T-helper 2 cell treated with Interferon-gamma antibody and Interleukin-4, amounts not matched to agents 5 μg/mL and 100 μg/mL, for 36 hours (primary cell): ENCODE measurements around the gene TULP1.

Experiments
- DNase-seq: peaks from one replicate; pipeline ENCODE4 v3.0.0; 2021; ENCODE audit warnings: low spot score
- H3K27ac Mint-ChIP-seq: one replicate; pipeline ENCODE4 v1.8.0; 2021; ENCODE audit warnings: mild to moderate bottlenecking, mixed read lengths
- H3K27me3 Mint-ChIP-seq: one replicate; pipeline ENCODE4 v1.8.0; 2021; ENCODE audit warnings: low read depth, mixed read lengths
- H3K36me3 Mint-ChIP-seq: one replicate; pipeline ENCODE4 v1.8.0; 2021; ENCODE audit warnings: low read depth, mixed read lengths
- H3K4me1 Mint-ChIP-seq: one replicate; pipeline ENCODE4 v1.8.0; 2021; ENCODE audit warnings: low read depth, mixed read lengths
- H3K4me3 Mint-ChIP-seq: one replicate; pipeline ENCODE4 v1.8.0; 2022; ENCODE audit warnings: mild to moderate bottlenecking, moderate library complexity, mixed read lengths
- H3K9me3 Mint-ChIP-seq: one replicate; pipeline ENCODE4 v1.8.0; 2021; ENCODE audit warnings: mixed read lengths

Gene TULP1

DNA sequence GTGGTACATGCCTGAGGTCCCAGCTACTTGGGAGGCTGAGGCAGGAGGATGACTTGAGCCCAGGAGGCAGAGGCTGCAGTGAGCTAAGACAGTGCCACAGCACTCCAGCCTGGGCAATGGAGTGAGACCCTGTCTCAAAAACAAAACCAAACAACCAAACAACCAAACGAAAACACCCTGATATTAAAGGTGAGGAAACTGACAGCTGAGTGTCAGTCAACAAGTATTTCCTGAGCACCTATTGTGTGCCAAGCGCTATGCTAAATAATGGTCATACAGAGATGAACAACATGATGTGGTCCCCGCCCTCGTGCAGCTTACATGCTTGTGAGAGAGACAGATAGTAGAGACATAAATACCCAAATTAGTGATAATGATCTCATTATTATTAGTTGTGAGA is 1.9 kb upstream of the TULP1 start:
- peaks cover 24% of the 10 kb centered on the region for H3K27me3 Mint-ChIP-seq
- no peaks in the 10 kb centered on the region for H3K36me3 Mint-ChIP-seq
- H3K27ac Mint-ChIP-seq, result no peak overlapping the region
- H3K4me1 Mint-ChIP-seq, result no peaks in the 10 kb centered on the region
- no peak for DNase-seq
- no peaks in the 10 kb centered on the region for H3K9me3 Mint-ChIP-seq
- H3K4me3 Mint-ChIP-seq, result no peak overlapping the region

DNA sequence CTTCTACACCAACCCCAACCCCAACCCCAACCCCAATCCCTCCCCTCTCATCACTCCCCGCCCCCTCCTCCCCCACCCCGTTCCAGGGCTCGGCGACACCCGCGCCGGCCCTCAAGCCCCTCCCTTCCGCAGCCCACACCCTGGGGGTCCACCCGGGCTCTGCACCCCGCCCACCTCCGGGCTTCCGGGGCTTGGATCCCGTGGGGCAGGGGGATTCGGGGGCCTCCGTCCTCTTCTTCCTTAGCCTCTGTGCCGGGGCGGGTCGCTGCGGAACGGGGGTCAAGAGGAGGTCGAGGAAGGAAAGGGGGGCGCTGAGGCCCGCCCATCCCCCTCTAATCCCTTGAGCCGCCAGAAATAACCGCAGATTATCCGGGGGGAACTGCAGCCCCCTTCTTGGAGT is 690 bp downstream of the TULP1 start:
- DNase-seq, result no peak
- H3K9me3 Mint-ChIP-seq, result no peaks in the 10 kb centered on the region
- H3K4me3 Mint-ChIP-seq, result no peak overlapping the region
- H3K27me3 Mint-ChIP-seq, result peaks cover 31% of the 10 kb centered on the region
- no peak overlapping the region for H3K27ac Mint-ChIP-seq
- H3K36me3 Mint-ChIP-seq, result no peaks in the 10 kb centered on the region
- no peaks in the 10 kb centered on the region for H3K4me1 Mint-ChIP-seq

DNA sequence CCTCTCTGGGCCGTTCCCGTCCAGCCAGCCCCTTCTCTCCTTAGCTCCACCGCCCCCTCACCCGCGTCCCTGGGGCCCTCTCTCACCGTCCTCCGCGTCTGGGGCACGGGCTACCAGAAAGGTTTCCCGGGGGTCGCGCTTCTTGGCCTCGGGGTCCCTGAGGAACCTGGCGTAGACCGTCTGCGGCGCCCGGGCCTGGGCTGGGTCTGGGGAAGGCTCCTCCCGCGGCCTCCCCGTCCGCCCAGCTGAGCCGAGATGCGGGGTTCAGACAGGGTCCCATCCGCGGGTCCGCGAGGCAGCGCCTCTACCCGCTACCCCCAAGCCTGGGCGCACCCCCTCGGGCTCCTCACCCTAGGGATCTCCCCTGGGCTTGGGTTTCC is 1.1 kb downstream of the TULP1 start:
- no peaks in the 10 kb centered on the region for H3K36me3 Mint-ChIP-seq
- H3K27ac Mint-ChIP-seq, result no peak overlapping the region
- H3K27me3 Mint-ChIP-seq, result peaks cover 33% of the 10 kb centered on the region
- H3K4me1 Mint-ChIP-seq, result no peaks in the 10 kb centered on the region
- no peaks in the 10 kb centered on the region for H3K9me3 Mint-ChIP-seq
- DNase-seq, result no peak
- H3K4me3 Mint-ChIP-seq, result no peak overlapping the region

- DNase-seq, result no peak
- Mint-ChIP-seq H3K27ac (no peak overlapping the region), H3K27me3 (peaks cover 36% of the 10 kb centered on the region), H3K9me3 (no peaks in the 10 kb centered on the region), H3K4me1 (no peaks in the 10 kb centered on the region), H3K4me3 (no peak overlapping the region), H3K36me3 (no peaks in the 10 kb centered on the region)
These were observed 1.7 kb downstream of the TULP1 start for GRCh38 chr6:35510916-35511561.

DNA sequence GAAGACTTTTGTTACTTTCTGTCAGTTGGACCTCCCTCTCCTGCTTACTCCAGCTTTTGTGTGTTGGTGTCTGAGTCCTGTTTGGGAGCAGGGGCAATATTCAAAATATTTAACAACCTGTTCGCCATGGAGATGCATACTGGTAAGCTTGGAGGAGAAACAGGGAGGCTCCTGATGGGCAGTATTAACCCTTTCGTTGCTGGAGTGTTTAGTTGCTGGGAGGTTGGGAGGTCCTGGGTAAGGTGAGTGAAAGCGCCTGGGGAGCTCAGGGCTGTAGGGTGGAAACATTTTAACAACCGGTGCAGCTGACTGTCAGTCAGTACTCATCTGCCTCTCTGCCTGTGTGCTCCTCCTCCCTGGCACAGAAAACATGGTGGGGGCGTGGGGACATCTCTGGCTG is 4.2 kb downstream of the TULP1 start:
- no peak for DNase-seq
- Mint-ChIP-seq H3K9me3 (no peaks in the 10 kb centered on the region), H3K4me3 (no peak overlapping the region), H3K36me3 (no peaks in the 10 kb centered on the region), H3K27ac (no peak overlapping the region), H3K4me1 (no peaks in the 10 kb centered on the region), H3K27me3 (peaks cover 42% of the 10 kb centered on the region)

GRCh38 chr6:35508027-35508426 is 4.7 kb downstream of the TULP1 start:
- peaks cover 45% of the 10 kb centered on the region for H3K27me3 Mint-ChIP-seq

DNA sequence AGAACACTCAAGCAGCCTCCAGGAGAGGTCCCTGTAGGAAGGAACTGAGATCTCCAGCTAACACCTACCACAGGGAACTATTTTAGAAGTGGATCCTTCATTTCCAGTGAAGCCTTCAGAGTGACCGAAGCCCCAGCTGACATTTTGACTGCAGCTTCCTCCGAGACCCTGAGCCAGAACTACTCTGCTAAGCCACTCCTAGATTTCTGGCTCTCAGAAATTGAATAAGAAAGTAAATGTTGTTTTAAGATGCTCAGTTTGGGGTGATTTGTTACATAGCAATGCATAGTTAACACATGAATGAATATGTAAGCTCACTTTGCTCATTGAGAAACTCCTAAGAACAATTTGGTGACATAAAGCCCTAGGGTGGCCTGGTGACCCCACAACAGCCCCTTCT is 5.5 kb downstream of the TULP1 start:
- DNase-seq, result no peak
- Mint-ChIP-seq H3K27me3 (peaks cover 42% of the 10 kb centered on the region), H3K9me3 (no peaks in the 10 kb centered on the region), H3K4me3 (no peak overlapping the region), H3K27ac (no peak overlapping the region), H3K4me1 (no peaks in the 10 kb centered on the region), H3K36me3 (no peaks in the 10 kb centered on the region)

More at GRCh38 chr6:35508027-35508426, 4.7 kb downstream of the TULP1 start:
- Mint-ChIP-seq H3K4me3 (no peak overlapping the region), H3K9me3 (no peaks in the 10 kb centered on the region), H3K36me3 (no peaks in the 10 kb centered on the region), H3K4me1 (no peaks in the 10 kb centered on the region), H3K27ac (no peak overlapping the region)
- no peak for DNase-seq

GRCh38 chr6:35506536-35506935 is 6.2 kb downstream of the TULP1 start:
- no peaks in the 10 kb centered on the region for H3K36me3 Mint-ChIP-seq
- no peak overlapping the region for H3K27ac Mint-ChIP-seq
- H3K27me3 Mint-ChIP-seq, result peaks cover 44% of the 10 kb centered on the region
- no peaks in the 10 kb centered on the region for H3K4me1 Mint-ChIP-seq
- H3K9me3 Mint-ChIP-seq, result no peaks in the 10 kb centered on the region
- no peak overlapping the region for H3K4me3 Mint-ChIP-seq
- DNase-seq, result no peak

DNA sequence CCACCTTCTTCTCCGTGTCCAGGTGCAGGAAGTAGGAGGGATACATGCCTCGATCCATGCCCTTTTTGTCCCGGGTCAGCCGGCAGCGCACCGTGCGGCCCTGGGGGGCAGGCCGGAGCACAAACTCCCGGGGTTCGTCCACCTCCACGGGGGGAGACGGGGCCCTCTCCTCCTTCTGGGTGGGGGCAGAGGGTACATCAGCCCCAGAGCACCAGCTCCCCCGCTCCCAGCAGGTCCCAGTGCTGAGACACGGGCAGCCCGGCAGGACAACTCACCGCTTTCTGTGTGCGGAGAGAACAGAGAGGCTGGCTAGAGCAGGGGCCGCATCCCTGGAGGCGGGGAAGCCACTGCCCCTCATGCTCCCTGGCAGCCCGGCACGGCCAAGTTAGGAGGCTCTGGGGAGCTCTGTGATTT is 6.7 kb downstream of the TULP1 start:
- Mint-ChIP-seq H3K4me1 (no peaks in the 10 kb centered on the region), H3K27me3 (peaks cover 42% of the 10 kb centered on the region), H3K4me3 (no peak overlapping the region), H3K36me3 (no peaks in the 10 kb centered on the region), H3K27ac (no peak overlapping the region), H3K9me3 (no peaks in the 10 kb centered on the region)
- DNase-seq, result no peak

DNA sequence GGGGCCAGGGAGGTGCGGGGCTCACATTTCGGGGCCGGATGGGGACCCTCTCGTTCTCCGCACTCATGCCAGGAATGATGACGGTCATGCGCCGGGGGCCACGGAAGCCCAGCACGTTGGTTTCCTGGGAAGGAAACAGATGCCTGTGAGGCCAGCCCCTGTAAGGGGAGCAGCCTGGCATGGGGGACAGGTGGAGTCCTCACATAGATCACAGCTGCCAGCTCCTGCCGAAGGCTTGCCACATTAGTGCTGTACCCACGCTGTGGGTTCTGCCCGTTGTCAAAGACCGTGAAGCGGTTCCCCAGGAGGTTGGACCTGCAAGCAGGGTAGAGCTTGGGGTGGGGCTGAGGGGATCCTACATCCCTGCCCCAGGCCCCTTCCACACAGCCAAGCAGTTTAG is 9.2 kb downstream of the TULP1 start:
- Mint-ChIP-seq H3K27me3 (peaks cover 47% of the 10 kb centered on the region), H3K36me3 (no peaks in the 10 kb centered on the region), H3K27ac (no peak overlapping the region), H3K4me1 (no peaks in the 10 kb centered on the region), H3K4me3 (no peak overlapping the region), H3K9me3 (no peaks in the 10 kb centered on the region)
- no peak for DNase-seq

DNA sequence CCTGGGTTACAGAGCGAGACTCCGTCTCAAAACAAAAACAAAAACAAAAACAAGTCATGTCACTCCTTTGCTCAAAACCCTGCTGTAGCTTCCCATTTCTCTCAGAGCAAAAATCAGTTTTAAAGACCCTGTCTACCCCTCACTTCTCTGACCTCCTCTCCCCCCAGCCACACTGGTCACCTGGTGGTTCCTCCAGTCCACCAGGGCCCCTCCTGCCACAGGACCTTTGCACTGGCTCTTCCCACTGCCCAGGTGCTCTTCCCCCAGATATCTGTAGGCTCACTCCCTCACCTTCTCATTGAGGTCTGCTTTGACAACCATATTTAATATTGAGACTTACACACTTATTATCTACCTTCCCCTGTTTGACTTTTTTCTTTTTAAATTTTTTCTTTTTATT is 10.9 kb downstream of the TULP1 start:
- Mint-ChIP-seq H3K4me1 (peaks cover 1% of the 10 kb centered on the region), H3K27me3 (peaks cover 52% of the 10 kb centered on the region), H3K27ac (no peak overlapping the region), H3K36me3 (no peaks in the 10 kb centered on the region), H3K4me3 (no peak overlapping the region), H3K9me3 (no peaks in the 10 kb centered on the region)
- DNase-seq, result no peak

- no peak for DNase-seq
- no peaks in the 10 kb centered on the region for H3K9me3 Mint-ChIP-seq
- peaks cover 48% of the 10 kb centered on the region for H3K27me3 Mint-ChIP-seq
- H3K36me3 Mint-ChIP-seq, result no peaks in the 10 kb centered on the region
- H3K27ac Mint-ChIP-seq, result no peak overlapping the region
- peaks cover 1% of the 10 kb centered on the region for H3K4me1 Mint-ChIP-seq
- no peak overlapping the region for H3K4me3 Mint-ChIP-seq
These were observed 11.9 kb downstream of the TULP1 start for GRCh38 chr6:35500782-35501181.

GRCh38 chr6:35499372-35499771 is 13.3 kb downstream of the TULP1 start:
- no peak overlapping the region for H3K27ac Mint-ChIP-seq

DNA sequence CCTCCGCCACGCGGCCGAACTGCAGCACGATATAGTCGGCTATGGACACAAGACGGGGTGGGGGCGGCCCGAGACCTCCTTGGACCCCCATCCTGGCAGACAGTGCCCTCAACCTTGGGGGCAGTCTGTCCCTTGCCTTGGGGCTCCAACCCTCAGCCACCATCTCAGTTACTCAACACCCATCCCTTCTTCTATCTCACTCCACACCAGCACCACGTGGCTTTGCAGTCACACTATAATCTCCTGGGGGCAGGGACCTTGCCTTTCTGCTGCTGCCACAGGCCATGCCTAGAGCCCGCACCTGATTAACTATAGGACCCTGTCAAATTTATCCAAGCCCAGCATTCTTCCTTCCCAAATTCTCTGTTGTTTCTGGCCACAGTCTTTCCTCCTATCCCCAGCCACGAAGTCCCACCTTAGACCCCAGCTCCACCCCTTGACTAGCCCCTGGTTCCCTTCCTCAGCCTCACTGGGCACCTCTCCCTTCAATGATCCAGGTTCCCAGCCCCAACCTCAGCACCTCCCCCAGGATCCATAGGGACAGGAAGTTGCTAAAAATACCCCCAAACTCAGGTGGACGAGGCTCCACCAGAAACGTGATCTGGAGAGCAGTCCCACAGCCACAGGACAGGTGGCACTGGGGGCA is 14.2 kb downstream of the TULP1 start:
- H3K4me3 Mint-ChIP-seq, result peak overlapping the region; percentile 67
- no peak for DNase-seq
- no peaks in the 10 kb centered on the region for H3K9me3 Mint-ChIP-seq
- no peaks in the 10 kb centered on the region for H3K36me3 Mint-ChIP-seq
- peaks cover 48% of the 10 kb centered on the region for H3K27me3 Mint-ChIP-seq
- peaks cover 5% of the 10 kb centered on the region for H3K4me1 Mint-ChIP-seq
- peak overlapping the region; percentile 9 for H3K27ac Mint-ChIP-seq

More at GRCh38 chr6:35499372-35499771, 13.3 kb downstream of the TULP1 start:
- no peaks in the 10 kb centered on the region for H3K36me3 Mint-ChIP-seq
- peaks cover 1% of the 10 kb centered on the region for H3K4me1 Mint-ChIP-seq
- H3K27me3 Mint-ChIP-seq, result peaks cover 47% of the 10 kb centered on the region
- DNase-seq, result no peak
- H3K4me3 Mint-ChIP-seq, result no peak overlapping the region
- H3K9me3 Mint-ChIP-seq, result no peaks in the 10 kb centered on the region
